Panc1 (cell line): ENCODE data around the gene LOC101059915.
"Not testable (repeated sequence)": the region's sequence is repeated elsewhere in the genome, so short reads cannot be mapped to it uniquely, and the experiment has no call there.

Source experiments
- CTCF ChIP-seq: fragments of 450-650 bp; IDR thresholded peaks from 2 replicates; pipeline ENCODE4 v1.5.1; 2017; ENCODE audit warnings: mild to moderate bottlenecking
- POLR2AphosphoS5 ChIP-seq: IDR thresholded peaks from 2 replicates; pipeline ENCODE4 v1.6.1; 2012; ENCODE audit warnings: mild to moderate bottlenecking, low read depth, low read length, moderate library complexity
- REST ChIP-seq, 2 experiments: IDR thresholded peaks; 2 replicates each; pipeline ENCODE4 v1.6.1; 2011 to 2012; ENCODE audit warnings: low read depth in 2 of 2, control low read depth in 1 of 2, low read length in 1 of 2, mild to moderate bottlenecking in 1 of 2, moderate library complexity in 1 of 2; ENCODE audit not compliant: insufficient read depth in 1 of 2
- TCF7L2 ChIP-seq: IDR thresholded peaks from 2 replicates; pipeline ENCODE4 v1.6.1; 2011; ENCODE audit warnings: mild to moderate bottlenecking, low read depth, low read length, inconsistent platforms

- not testable (repeated sequence) for TF ChIP-seq CTCF; REST (IDR thresholded peaks at IDR 0.05; ENCODE audit: insufficient read depth in 1 of 2, low read depth in 2 of 2, low read length in 1 of 2); TCF7L2; POLR2AphosphoS5
Measured at GRCh38 chrX:71699023-71699344, 31.6 kb downstream of the LOC101059915 start.
